HEK293 (cell line): ENCODE results near the gene KCNJ15.

Experiments
- CTCF ChIA-PET: fragments of 350-600 bp; formaldehyde crosslinking; extraction: SDS; loops from one replicate; lab custom pipeline; 2021; ENCODE audit warnings: antibody characterized with exemption; lab: Yijun Ruan, JAX
- POLR2A ChIA-PET: fragments of 300-600 bp; formaldehyde crosslinking; extraction: SDS; loops from one replicate; lab custom pipeline; 2020; ENCODE audit warnings: antibody characterized with exemption, inconsistent platforms; lab: Yijun Ruan, JAX
- H3K27ac ChIP-seq: fragments of 200-500 bp; sonication (Bioruptor generic); 2 replicates; pipeline ENCODE4 v1.5.1; 2014; ENCODE audit warnings: low read depth, low read length, control low read depth, inconsistent platforms; ENCODE audit errors: extremely low read depth
- H3K36me3 ChIP-seq, 2 experiments: fragments of 200-500 bp in 1 of 2; sonication (Bioruptor generic) in 1 of 2; 1 replicate in 1 of 2; 2 replicates in 1 of 2; pipeline ENCODE4 v1.5.1; 2014 to 2017; ENCODE audit warnings: inconsistent platforms in 2 of 2, low read length in 2 of 2; ENCODE audit not compliant: control insufficient read depth in 2 of 2, insufficient read depth in 1 of 2
- H3K4me1 ChIP-seq: fragments of 200-500 bp; sonication (Bioruptor generic); 2 replicates; pipeline ENCODE4 v1.5.1; 2014; ENCODE audit warnings: mild to moderate bottlenecking, low read length, inconsistent platforms; ENCODE audit not compliant: control insufficient read depth, insufficient read depth
- H3K4me3 ChIP-seq: 2 replicates; pipeline ENCODE4 v1.5.1; 2011; ENCODE audit warnings: low read depth, mild to moderate bottlenecking, control low read depth, low read length, moderate library complexity
- H3K9me3 ChIP-seq: fragments of 200-500 bp; sonication (Bioruptor generic); 2 replicates; pipeline ENCODE4 v1.5.1; 2014; ENCODE audit warnings: low read depth, low read length, inconsistent platforms; ENCODE audit not compliant: control insufficient read depth, insufficient read depth
- BCL11B ChIP-seq: fragments of 450-650 bp; formaldehyde crosslinking; IDR thresholded peaks from 2 replicates; pipeline ENCODE4 v1.5.1; 2016; ENCODE audit warnings: low read depth, missing biosample characterization, missing genetic modification characterization
- RBAK ChIP-seq: fragments of 450-650 bp; formaldehyde crosslinking; IDR thresholded peaks from 2 replicates; pipeline ENCODE4 v1.5.1; 2016; ENCODE audit warnings: missing biosample characterization, missing genetic modification characterization
- SP7 ChIP-seq: fragments of 450-650 bp; formaldehyde crosslinking; IDR thresholded peaks from 2 replicates; pipeline ENCODE4 v1.5.1; 2016; ENCODE audit warnings: missing biosample characterization, missing genetic modification characterization
- ZBTB17 ChIP-seq: fragments of 450-650 bp; formaldehyde crosslinking; IDR thresholded peaks from 2 replicates; pipeline ENCODE4 v1.5.1; 2016; ENCODE audit warnings: missing biosample characterization, missing genetic modification characterization
- ZBTB20 ChIP-seq: fragments of 450-650 bp; formaldehyde crosslinking; IDR thresholded peaks from 2 replicates; pipeline ENCODE4 v1.5.1; 2016; ENCODE audit warnings: missing biosample characterization, missing genetic modification characterization
- ZFHX2 ChIP-seq: fragments of 450-650 bp; formaldehyde crosslinking; conservative IDR thresholded peaks from 2 replicates; pipeline ENCODE4 v1.5.1; 2016; ENCODE audit warnings: missing biosample characterization, missing genetic modification characterization
- ZFP3 ChIP-seq: fragments of 450-650 bp; formaldehyde crosslinking; IDR thresholded peaks from 2 replicates; pipeline ENCODE4 v1.5.1; 2016; ENCODE audit warnings: low read depth, missing biosample characterization, missing genetic modification characterization
- ZNF114 ChIP-seq: fragments of 450-650 bp; formaldehyde crosslinking; IDR thresholded peaks from 2 replicates; pipeline ENCODE4 v1.5.0; 2017; ENCODE audit warnings: missing biosample characterization, missing genetic modification characterization
- ZNF302 ChIP-seq: fragments of 450-650 bp; formaldehyde crosslinking; IDR thresholded peaks from 2 replicates; pipeline ENCODE4 v1.5.1; 2016; ENCODE audit warnings: missing biosample characterization, missing genetic modification characterization, low read depth
- ZNF311 ChIP-seq: fragments of 450-650 bp; formaldehyde crosslinking; IDR thresholded peaks from 2 replicates; pipeline ENCODE4 v1.5.1; 2017; ENCODE audit warnings: missing biosample characterization, missing genetic modification characterization, borderline replicate concordance
- ZNF335 ChIP-seq: fragments of 450-650 bp; formaldehyde crosslinking; conservative IDR thresholded peaks from 2 replicates; pipeline ENCODE4 v1.5.1; 2016; ENCODE audit warnings: missing biosample characterization, missing genetic modification characterization
- ZNF362 ChIP-seq: fragments of 450-650 bp; formaldehyde crosslinking; IDR thresholded peaks from 2 replicates; pipeline ENCODE4 v1.5.1; 2016; ENCODE audit warnings: missing biosample characterization, missing genetic modification characterization
- ZNF366 ChIP-seq: fragments of 450-650 bp; formaldehyde crosslinking; conservative IDR thresholded peaks from 2 replicates; pipeline ENCODE4 v1.5.1; 2016; ENCODE audit warnings: missing biosample characterization, missing genetic modification characterization
- ZNF37A ChIP-seq: fragments of 450-650 bp; IDR thresholded peaks from 2 replicates; pipeline ENCODE4 v1.5.1; 2018; ENCODE audit warnings: missing biosample characterization, missing genetic modification characterization
- ZNF416 ChIP-seq: fragments of 450-650 bp; formaldehyde crosslinking; IDR thresholded peaks from 2 replicates; pipeline ENCODE4 v1.5.1; 2016; ENCODE audit warnings: missing biosample characterization, missing genetic modification characterization
- ZNF514 ChIP-seq: fragments of 450-650 bp; formaldehyde crosslinking; IDR thresholded peaks from 2 replicates; pipeline ENCODE4 v1.5.1; 2016; ENCODE audit warnings: missing biosample characterization, missing genetic modification characterization
- ZNF518A ChIP-seq: fragments of 450-650 bp; formaldehyde crosslinking; conservative IDR thresholded peaks from 2 replicates; pipeline ENCODE4 v1.5.1; 2016; ENCODE audit warnings: low read depth, missing biosample characterization, missing genetic modification characterization
- ZNF521 ChIP-seq: fragments of 450-650 bp; formaldehyde crosslinking; IDR thresholded peaks from 2 replicates; pipeline ENCODE4 v1.5.1; 2017; ENCODE audit warnings: missing biosample characterization, mild to moderate bottlenecking, missing genetic modification characterization
- ZNF529 ChIP-seq: fragments of 450-650 bp; formaldehyde crosslinking; IDR thresholded peaks from 2 replicates; pipeline ENCODE4 v1.5.1; 2017; ENCODE audit warnings: missing genetic modification characterization, missing biosample characterization; ENCODE audit not compliant: insufficient replicate concordance
- ZNF544 ChIP-seq: fragments of 450-650 bp; formaldehyde crosslinking; IDR thresholded peaks from 2 replicates; pipeline ENCODE4 v1.5.0; 2017; ENCODE audit warnings: missing biosample characterization, missing genetic modification characterization
- ZNF596 ChIP-seq: fragments of 450-650 bp; IDR thresholded peaks from 2 replicates; pipeline ENCODE4 v1.5.0; 2018; ENCODE audit warnings: missing biosample characterization, mild to moderate bottlenecking, missing genetic modification characterization, moderate library complexity
- ZNF658 ChIP-seq: fragments of 450-650 bp; formaldehyde crosslinking; IDR thresholded peaks from 2 replicates; pipeline ENCODE4; 2016; ENCODE audit warnings: missing biosample characterization, missing genetic modification characterization
- ZNF768 ChIP-seq: fragments of 450-650 bp; formaldehyde crosslinking; IDR thresholded peaks from 2 replicates; pipeline ENCODE4 v1.5.1; 2018; ENCODE audit warnings: missing biosample characterization, mild to moderate bottlenecking, missing genetic modification characterization
- ZSCAN18 ChIP-seq: fragments of 450-650 bp; formaldehyde crosslinking; IDR thresholded peaks from 2 replicates; pipeline ENCODE4 v1.5.1; 2016; ENCODE audit warnings: missing biosample characterization, missing genetic modification characterization
- ZSCAN5A ChIP-seq: fragments of 450-650 bp; formaldehyde crosslinking; IDR thresholded peaks from 2 replicates; pipeline ENCODE4 v1.5.1; 2016; ENCODE audit warnings: missing biosample characterization, missing genetic modification characterization

KCNJ15 gene

GRCh38 chr21:38351176-38351959 is 94.6 kb downstream of the KCNJ15 start (continued):
- TF ChIP-seq ZNF518A (no peak), BCL11B (tag by site-specific recombination) (no peak), RBAK (tag by site-specific recombination) (peak; percentile 74; the same call in 1 of the 2 replicates), ZNF366 (tag by site-specific recombination) (peak; percentile 99), ZNF114 (peak; percentile 93; the same call in 1 of the 2 replicates), ZSCAN18 (tag by site-specific recombination) (no peak), ZNF521 (tag by site-specific recombination) (peak; percentile 98; the same call in 1 of the 2 replicates), ZNF311 (no peak), ZSCAN5A (tag by site-specific recombination) (no peak), ZNF514 (tag by site-specific recombination) (no peak), ZNF596 (tag by site-specific recombination) (no peak), ZFHX2 (tag by site-specific recombination) (no peak), ZNF529 (no peak), ZBTB20 (tag by site-specific recombination) (no peak), ZNF302 (tag by site-specific recombination) (no peak), ZBTB17 (tag by site-specific recombination) (no peak), ZNF544 (tag by site-specific recombination) (0 out of 2 replicates have a peak, but pooled peaks have one; percentile 46), ZNF768 (tag by site-specific recombination) (no peak)

GRCh38 chr21:38351961-38352521 is 95.2 kb downstream of the KCNJ15 start:
- Histone ChIP-seq H3K27ac (peak overlapping the region; percentile 13; the same call in 1 of the 2 replicates), H3K9me3 (no peaks in the 10 kb centered on the region), H3K4me3 (no peak overlapping the region), H3K4me1 (peaks cover 34% of the 10 kb centered on the region), H3K36me3 (no peaks in the 10 kb centered on the region)
- POLR2A ChIA-PET, result interaction anchor here (1.2 kb wide), 1 partner anchor 133 kb away, joined by 4 read pairs; no protein-coding TSS in a partner anchor
- CTCF ChIA-PET, result interaction anchor here (0.7 to 13.2 kb wide), 55 partner anchors 9 to 1090 kb away, joined by 3 to 378 read pairs (median 4); no protein-coding TSS in a partner anchor
- TF ChIP-seq ZNF416 (no peak), SP7 (tag by site-specific recombination) (peak; percentile 97), ZNF658 (tag by site-specific recombination) (no peak), ZSCAN18 (tag by site-specific recombination) (no peak), ZNF362 (no peak), ZFP3 (tag by site-specific recombination) (no peak), ZNF335 (no peak), ZNF37A (no peak)
